Keratinocyte (primary cell): ENCODE results near the gene PECR. TPM values are rescaled to one million over a fixed set of nuclear protein-coding genes. Genes with fewer than 3 reads are reported as not detected.

Experiments used
- DNase-seq: peaks from one replicate; pipeline ENCODE4 v3.0.0-alpha.2; 2011; ENCODE audit warnings: low read depth, missing footprints, low spot score
- FAIRE-seq: peaks from 2 replicates; lab custom pipeline; 2011; peaks lifted over from hg19 to GRCh38; lab: Jason Lieb, UNC
- H2AFZ ChIP-seq: 2 replicates; pipeline ENCODE4 v1.6.0; 2012; ENCODE audit warnings: low read length, control low read depth, inconsistent platforms; ENCODE audit not compliant: control insufficient read depth
- H3K27ac ChIP-seq: 2 replicates; pipeline ENCODE4 v1.5.1; 2011; ENCODE audit warnings: low read length; ENCODE audit not compliant: control insufficient read depth, insufficient read depth
- H3K27me3 ChIP-seq: 3 replicates; pipeline ENCODE4 v1.6.0; 2011; ENCODE audit warnings: low read length; ENCODE audit not compliant: control insufficient read depth, insufficient read depth; ENCODE audit errors: extremely low read depth
- H3K36me3 ChIP-seq, 2 experiments: 2 replicates in 1 of 2; 3 replicates in 1 of 2; pipeline ENCODE4 v1.5.1; 2011; ENCODE audit warnings: low read length in 2 of 2, mild to moderate bottlenecking in 1 of 2; ENCODE audit not compliant: control insufficient read depth in 2 of 2, insufficient read depth in 2 of 2; ENCODE audit errors: extremely low read depth in 1 of 2
- H3K4me1 ChIP-seq: 3 replicates; pipeline ENCODE4 v1.5.1; 2011; ENCODE audit warnings: low read length; ENCODE audit not compliant: control insufficient read depth, insufficient read depth; ENCODE audit errors: extremely low read depth
- H3K4me2 ChIP-seq: 3 replicates; pipeline ENCODE4 v1.6.0; 2011; ENCODE audit warnings: low read depth, low read length; ENCODE audit not compliant: control insufficient read depth, insufficient read depth; ENCODE audit errors: extremely low read depth
- H3K4me3 ChIP-seq, 3 experiments: fragments of 200-600 bp in 1 of 3; sonication (generic) in 1 of 3; 2 replicates in 2 of 3; 3 replicates in 1 of 3; pipeline ENCODE4 v1.5.1; 2011 to 2016; ENCODE audit warnings: low read length in 3 of 3, mild to moderate bottlenecking in 3 of 3, control low read depth in 2 of 3, inconsistent platforms in 1 of 3, low read depth in 1 of 3, mixed read lengths in 1 of 3, mixed run types in 1 of 3, moderate library complexity in 1 of 3; ENCODE audit not compliant: control insufficient read depth in 2 of 3, insufficient read depth in 2 of 3; ENCODE audit errors: extremely low read depth in 1 of 3
- H3K79me2 ChIP-seq: 2 replicates; pipeline ENCODE4 v1.6.0; 2012; ENCODE audit warnings: low read length; ENCODE audit not compliant: control insufficient read depth, insufficient read depth
- H3K9ac ChIP-seq: 3 replicates; pipeline ENCODE4 v1.6.0; 2011; ENCODE audit warnings: low read length; ENCODE audit not compliant: control insufficient read depth, insufficient read depth; ENCODE audit errors: extremely low read depth
- H3K9me1 ChIP-seq: 3 replicates; pipeline ENCODE4 v1.6.0; 2011; ENCODE audit warnings: low read length; ENCODE audit not compliant: control insufficient read depth, insufficient read depth; ENCODE audit errors: extremely low read depth
- H3K9me3 ChIP-seq: 2 replicates; pipeline ENCODE4 v1.5.1; 2012; ENCODE audit warnings: low read depth, low read length; ENCODE audit not compliant: control insufficient read depth
- H4K20me1 ChIP-seq: 3 replicates; pipeline ENCODE4 v1.6.0; 2011; ENCODE audit warnings: low read length; ENCODE audit not compliant: control insufficient read depth, insufficient read depth; ENCODE audit errors: extremely low read depth
- CTCF ChIP-seq, 3 experiments: IDR thresholded peaks in 1 of 3; conservative IDR thresholded peaks in 1 of 3; optimal IDR thresholded peaks in 1 of 3; 2 replicates in 2 of 3; 3 replicates in 1 of 3; pipeline versions ENCODE3 to v1.5.1; 2011; ENCODE audit warnings: low read length in 3 of 3, mild to moderate bottlenecking in 3 of 3, moderate library complexity in 2 of 3, control low read depth in 1 of 3, inconsistent platforms in 1 of 3; ENCODE audit not compliant: insufficient read depth in 2 of 3; ENCODE audit errors: extremely low read depth in 1 of 3
- EZH2 ChIP-seq: IDR thresholded peaks from one replicate; pipeline ENCODE4 v1.6.1; 2012; ENCODE audit warnings: inconsistent platforms, mild to moderate bottlenecking, low read length, moderate library complexity
- dilution Hi-C: fragments of 300-500 bp; cut with MboI; formaldehyde crosslinking; loops from one replicate; pipeline ENCODE4 v1.7.0; 2020; ENCODE audit warnings: low sequenced_read_pairs; ENCODE audit not compliant: extremely low pct_ligation_motif_present
- polyA plus RNA-seq, 5 experiments: library from polyadenylated mRNA; depleted of rRNA in 3 of 5; stranded (reverse) in 3 of 5; stranded (forward) in 1 of 5; unstranded in 1 of 5; fragments of >200 nt; gene quantifications; 1 replicate in 1 of 5; 2 replicates in 3 of 5; 3 replicates in 1 of 5; pipeline versions ENCODE4 v1.2.1 to v1.2.3, GENCODE V29; 2011 to 2012; ENCODE audit warnings: missing spikeins in 2 of 5, low read depth in 1 of 5, low replicate concordance in 1 of 5

Gene PECR
- polyA plus RNA-seq, 1 donor (not counting 4 experiments of a cell fraction or from before 2014, with no cell fraction given): 12.0 TPM

- peak in 2 of 3 experiments; percentile 30 to 35 for TF ChIP-seq CTCF (optimal IDR thresholded peaks at IDR 0.05 in 1 of 3, IDR thresholded peaks at IDR 0.05 in 1 of 3, conservative IDR thresholded peaks at IDR 0.05 in 1 of 3; ENCODE audit: extremely low read depth in 1 of 3, insufficient read depth in 2 of 3, low read length in 3 of 3)
- no peak for TF ChIP-seq EZH2
- FAIRE-seq (peak; percentile 17), DNase-seq (no peak)
- no peaks in the 10 kb centered on the region for H3K9me3 ChIP-seq
- no peak overlapping the region for H3K4me2 ChIP-seq
- no peak overlapping the region for H3K4me3 ChIP-seq
- H3K4me1 ChIP-seq: peaks cover 10% of the 10 kb centered on the region
- no peaks in the 10 kb centered on the region for H3K27me3 ChIP-seq
- H4K20me1 ChIP-seq: no peaks in the 10 kb centered on the region
- no peak overlapping the region for H3K27ac ChIP-seq
- no peak overlapping the region for H3K9ac ChIP-seq
- dilution Hi-C loops: no loop called here
- no peaks in the 10 kb centered on the region for H3K9me1 ChIP-seq
- H3K36me3 ChIP-seq: no peaks in the 10 kb centered on the region
- H3K79me2 ChIP-seq: no peaks in the 10 kb centered on the region
- no peak overlapping the region for H2AFZ ChIP-seq
Measured at GRCh38 chr2:216059233-216059834, 22.3 kb downstream of the PECR start.

DNA sequence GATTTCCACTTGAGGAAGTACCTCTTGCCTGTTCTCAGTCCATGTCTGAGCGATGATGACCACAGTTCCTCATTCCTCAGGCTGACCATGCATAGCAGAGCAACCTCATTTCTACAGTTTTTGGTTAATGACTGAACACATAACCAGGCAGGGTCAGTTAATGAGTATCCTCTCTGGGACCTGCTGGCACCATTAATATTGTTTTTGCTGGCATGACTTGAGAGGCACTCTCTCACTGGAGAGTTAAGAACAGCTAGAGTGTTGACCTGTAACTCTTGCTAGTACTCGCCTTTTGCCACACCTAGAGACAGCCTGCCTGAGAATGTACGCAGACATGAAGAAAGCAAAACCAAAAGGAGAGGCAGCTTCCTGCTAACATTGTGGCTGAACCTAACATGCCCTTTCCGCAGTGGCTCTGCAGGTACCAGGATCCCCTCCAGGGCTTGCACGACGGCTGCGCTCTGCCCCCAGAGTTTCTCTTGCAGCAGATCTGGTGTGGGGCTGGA is 23.9 kb downstream of the PECR start:
- DNase-seq (no peak), FAIRE-seq (peak; percentile 78)
- peak overlapping the region in 2 of 3 experiments; percentile 1 to 21 for H3K4me3 ChIP-seq
- H3K27me3 ChIP-seq: no peaks in the 10 kb centered on the region
- dilution Hi-C loops: no loop called here
- H3K9me1 ChIP-seq: no peaks in the 10 kb centered on the region
- peak overlapping the region; percentile 24 for H3K9ac ChIP-seq
- H3K4me2 ChIP-seq: peak overlapping the region; percentile 69
- TF ChIP-seq EZH2: no peak
- no peak for TF ChIP-seq CTCF (optimal IDR thresholded peaks at IDR 0.05 in 1 of 3, IDR thresholded peaks at IDR 0.05 in 1 of 3, conservative IDR thresholded peaks at IDR 0.05 in 1 of 3; ENCODE audit: extremely low read depth in 1 of 3, insufficient read depth in 2 of 3, low read length in 3 of 3)
- H2AFZ ChIP-seq: peak overlapping the region; percentile 83
- no peaks in the 10 kb centered on the region for H4K20me1 ChIP-seq
- no peaks in the 10 kb centered on the region for H3K36me3 ChIP-seq
- H3K9me3 ChIP-seq: no peaks in the 10 kb centered on the region
- peaks cover 10% of the 10 kb centered on the region for H3K4me1 ChIP-seq
- no peak overlapping the region for H3K27ac ChIP-seq
- no peaks in the 10 kb centered on the region for H3K79me2 ChIP-seq
